ENCODE results near the gene KLRG1. TPM values are rescaled to one million over a fixed set of nuclear protein-coding genes. Genes with fewer than 3 reads are reported as not detected.

Gene KLRG1
- total RNA-seq (2014; rRNA removed; shearing (Covaris generic)) = 1.1 and 2.8 TPM in 2 replicates

GRCh38 chr12:8989413-8989812, at the start of gene KLRG1:
KLRG1 (plus strand) TSS chr12:8989546; CDS start chr12:8989636, 90 bp downstream.

GRCh38 chr12:8949342-8950220, 39.8 kb upstream of the KLRG1 start, which contains the start of gene M6PR:
M6PR (minus strand) TSS chr12:8949645; CDS start chr12:8946404, 3,241 bp downstream.

Other genes starting within 250 kb of the KLRG1 start
- gene A2ML1, start 166.9 kb upstream of the KLRG1 start, total RNA-seq (2014; rRNA removed; shearing (Covaris generic)) = not detected in 2 replicates
- gene PHC1, start 75.0 kb upstream of the KLRG1 start, total RNA-seq (2014; rRNA removed; shearing (Covaris generic)) = 30.2 and 33.0 TPM in 2 replicates
- gene M6PR, start 39.9 kb upstream of the KLRG1 start, total RNA-seq (2014; rRNA removed; shearing (Covaris generic)) = 277 and 290 TPM in 2 replicates
- 0.85 and 1.2 TPM in 2 replicates for gene A2M, start 126.4 kb downstream of the KLRG1 start, total RNA-seq (2014; rRNA removed; shearing (Covaris generic))
- not detected in 2 replicates for gene PZP, start 218.8 kb downstream of the KLRG1 start, total RNA-seq (2014; rRNA removed; shearing (Covaris generic))